NCI-H1417 treated with DMSO at 0.1 percent for 48 hours (cell line): ENCODE data around the gene ZMIZ1.

Experiments used
- DNase-seq: peaks from one replicate; lab custom pipeline; 2025; lab: John Stamatoyannopoulos, UW

Gene ZMIZ1

GRCh38 chr10:79139124-79139835, 70.5 kb downstream of the ZMIZ1 start:
- no peak for DNase-seq

DNA sequence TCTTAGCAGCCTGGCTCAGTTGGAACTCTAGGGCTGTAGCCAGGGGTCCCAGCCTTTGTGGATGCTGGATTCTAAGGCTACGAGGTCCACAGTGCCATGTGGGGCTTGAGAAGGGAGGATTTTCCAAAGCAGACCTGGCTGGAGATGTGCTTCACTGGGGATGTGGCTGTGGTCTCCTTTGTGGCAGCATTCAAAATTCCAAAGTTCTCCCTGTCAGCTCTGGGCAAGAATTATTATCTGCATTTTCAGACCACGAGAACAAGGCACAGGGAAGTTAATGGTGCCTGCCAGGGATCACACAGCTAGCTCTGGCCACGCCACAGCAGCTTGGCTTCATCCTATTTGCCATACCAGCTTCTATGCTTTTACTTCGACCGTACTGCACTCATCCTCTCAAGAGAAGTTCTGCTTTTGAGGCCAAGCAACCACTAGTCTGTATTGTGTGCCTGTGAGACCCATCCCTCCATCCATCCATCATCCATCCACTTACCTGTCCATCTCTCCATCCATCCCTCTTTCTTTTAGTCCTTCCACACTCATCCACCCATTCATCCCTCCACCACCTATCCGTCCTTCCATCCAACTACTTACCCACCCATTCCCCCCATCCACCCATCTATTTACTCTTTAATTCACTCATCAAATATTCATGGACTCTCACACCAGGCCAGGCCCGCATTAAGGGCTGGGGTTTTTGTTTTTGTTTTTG, 71.5 kb downstream of the ZMIZ1 start:
- DNase-seq = no peak

DNA sequence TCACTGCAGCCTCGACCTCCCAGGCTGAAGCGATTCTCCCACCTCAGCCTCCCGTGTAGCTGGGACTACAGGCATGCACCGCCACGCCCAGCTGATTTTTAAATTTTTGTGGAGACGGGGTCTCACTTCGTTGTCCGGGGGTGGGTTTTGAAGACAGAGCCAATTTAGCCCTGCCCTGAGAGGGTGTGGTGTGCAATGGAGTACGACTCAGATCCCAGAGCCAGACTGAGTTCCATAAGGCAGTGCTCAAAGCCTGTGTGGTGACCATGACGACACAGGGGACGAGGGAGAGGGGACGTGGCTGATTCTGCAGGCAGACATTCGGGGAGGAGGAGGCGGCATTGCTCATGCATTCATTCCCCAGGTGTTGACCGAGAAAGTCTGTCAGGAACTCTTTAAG, 72.1 kb downstream of the ZMIZ1 start:
- DNase-seq = no peak

DNA sequence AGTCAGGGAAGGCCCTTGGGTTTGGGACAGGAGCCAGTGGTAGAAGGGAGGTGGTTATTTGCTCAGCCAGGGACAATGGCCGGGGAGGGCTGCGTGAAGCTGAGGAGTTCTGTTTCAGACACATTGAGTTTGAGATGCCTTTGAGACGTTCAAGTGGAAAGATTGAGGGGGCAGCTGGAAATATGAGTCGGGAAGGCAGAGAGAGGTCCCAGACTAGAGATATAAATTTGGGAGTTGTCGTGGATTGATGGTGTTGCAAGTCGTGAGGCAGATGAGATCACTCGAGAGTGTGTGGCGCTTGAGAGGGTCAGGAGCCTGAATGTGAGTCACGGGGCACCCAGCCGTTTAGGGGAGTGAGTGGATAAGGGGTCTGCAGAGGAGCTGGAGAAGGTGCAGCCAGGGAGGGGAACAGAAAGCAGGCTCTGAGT, 73.3 kb downstream of the ZMIZ1 start:
- no peak for DNase-seq

GRCh38 chr10:79142522-79143309, 74.0 kb downstream of the ZMIZ1 start:
- no peak for DNase-seq

- no peak for DNase-seq
Observed at GRCh38 chr10:79143879-79144278, 75.1 kb downstream of the ZMIZ1 start.

DNA sequence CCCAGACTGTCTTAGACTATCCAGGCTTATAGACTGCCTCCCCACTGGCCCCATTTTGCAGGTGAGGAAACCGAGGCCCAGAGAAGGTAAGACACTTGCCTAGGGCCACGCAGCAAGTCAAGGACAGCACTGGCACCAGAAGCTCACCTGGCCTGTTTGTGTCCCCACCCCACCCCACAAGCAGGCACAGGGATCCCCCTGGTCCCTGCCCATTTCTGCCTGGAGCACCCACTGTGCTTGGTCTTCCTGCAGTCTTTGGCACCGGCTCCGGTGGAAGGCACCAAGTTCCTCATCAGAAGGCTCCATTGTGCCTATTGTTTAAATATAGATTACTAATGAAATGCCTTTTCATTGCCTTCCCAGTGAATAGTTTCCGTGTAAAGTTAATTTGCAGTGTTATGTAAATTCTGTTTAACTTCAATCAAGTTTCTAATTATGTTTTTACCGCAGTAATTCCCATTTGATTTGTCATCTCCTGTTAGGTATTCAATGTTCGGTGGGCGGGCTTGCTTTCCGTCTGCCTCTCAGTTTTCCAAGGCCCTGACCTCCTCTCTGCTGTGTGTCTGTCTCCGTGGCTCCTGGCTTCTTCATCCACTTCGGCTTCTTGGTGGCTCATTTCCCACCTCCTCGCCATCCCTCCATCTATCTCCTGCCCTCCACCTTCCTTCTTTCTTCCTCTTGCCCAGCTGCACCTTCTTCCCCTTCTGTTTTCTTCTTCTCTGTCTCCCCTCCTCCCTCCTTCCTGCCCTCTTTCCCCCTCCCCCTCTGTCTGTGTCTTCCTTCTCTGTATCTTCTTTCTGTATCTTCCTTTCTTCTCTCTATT, 75.8 kb downstream of the ZMIZ1 start:
- no peak for DNase-seq

GRCh38 chr10:79145174-79145483, 76.4 kb downstream of the ZMIZ1 start:
- no peak for DNase-seq

DNA sequence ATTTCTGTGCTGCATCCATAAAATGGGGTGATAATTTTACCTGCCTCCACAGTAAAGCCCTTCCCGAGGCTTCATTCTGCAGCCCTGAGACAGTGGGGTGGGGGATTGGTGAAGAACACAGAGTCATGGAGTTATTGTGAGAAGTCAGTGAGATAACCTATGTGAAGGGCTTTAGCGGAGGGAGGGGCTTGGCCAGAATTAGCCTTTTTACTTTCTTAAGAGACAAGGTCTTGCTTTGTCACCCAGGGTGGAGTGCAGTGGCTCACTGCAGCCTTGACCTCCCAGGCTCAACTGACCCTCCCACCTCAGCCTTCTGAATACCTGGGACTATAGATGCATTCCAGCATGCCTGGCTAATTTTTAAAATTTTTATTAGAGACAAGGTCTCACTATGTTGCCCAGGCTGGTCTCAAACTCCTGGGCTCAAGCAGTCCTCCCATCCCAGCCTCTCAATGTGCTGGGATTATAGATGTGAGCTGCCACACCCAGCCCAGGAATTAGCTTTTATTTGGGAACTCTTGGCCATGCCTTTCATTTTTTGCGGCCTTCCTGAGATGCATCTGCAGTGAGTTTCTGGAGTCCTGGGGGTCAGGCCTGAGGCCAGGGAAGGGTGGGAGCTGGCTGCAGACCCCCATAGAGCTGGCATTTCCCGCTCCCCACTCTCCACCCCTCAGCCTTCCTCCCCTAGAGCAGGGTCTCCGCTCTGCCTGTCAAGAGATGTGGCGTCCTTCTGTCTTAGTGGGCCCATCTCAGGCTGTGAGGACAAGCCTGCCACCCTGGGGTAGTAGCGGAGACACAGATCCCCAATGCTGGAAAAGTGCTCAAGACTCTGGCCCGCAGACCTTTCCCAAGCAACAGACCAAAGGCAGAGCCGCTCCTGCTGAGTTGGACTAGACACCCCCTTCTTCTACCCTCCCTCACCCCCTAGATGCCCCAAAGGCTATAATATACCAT, 77.0 kb downstream of the ZMIZ1 start:
- DNase-seq = no peak

GRCh38 chr10:79146611-79147130, 77.9 kb downstream of the ZMIZ1 start:
- DNase-seq = no peak

- no peak for DNase-seq
Observed at GRCh38 chr10:79147306-79147705, 78.5 kb downstream of the ZMIZ1 start.

- DNase-seq = no peak
Observed at GRCh38 chr10:79147796-79148451, 79.2 kb downstream of the ZMIZ1 start.

DNA sequence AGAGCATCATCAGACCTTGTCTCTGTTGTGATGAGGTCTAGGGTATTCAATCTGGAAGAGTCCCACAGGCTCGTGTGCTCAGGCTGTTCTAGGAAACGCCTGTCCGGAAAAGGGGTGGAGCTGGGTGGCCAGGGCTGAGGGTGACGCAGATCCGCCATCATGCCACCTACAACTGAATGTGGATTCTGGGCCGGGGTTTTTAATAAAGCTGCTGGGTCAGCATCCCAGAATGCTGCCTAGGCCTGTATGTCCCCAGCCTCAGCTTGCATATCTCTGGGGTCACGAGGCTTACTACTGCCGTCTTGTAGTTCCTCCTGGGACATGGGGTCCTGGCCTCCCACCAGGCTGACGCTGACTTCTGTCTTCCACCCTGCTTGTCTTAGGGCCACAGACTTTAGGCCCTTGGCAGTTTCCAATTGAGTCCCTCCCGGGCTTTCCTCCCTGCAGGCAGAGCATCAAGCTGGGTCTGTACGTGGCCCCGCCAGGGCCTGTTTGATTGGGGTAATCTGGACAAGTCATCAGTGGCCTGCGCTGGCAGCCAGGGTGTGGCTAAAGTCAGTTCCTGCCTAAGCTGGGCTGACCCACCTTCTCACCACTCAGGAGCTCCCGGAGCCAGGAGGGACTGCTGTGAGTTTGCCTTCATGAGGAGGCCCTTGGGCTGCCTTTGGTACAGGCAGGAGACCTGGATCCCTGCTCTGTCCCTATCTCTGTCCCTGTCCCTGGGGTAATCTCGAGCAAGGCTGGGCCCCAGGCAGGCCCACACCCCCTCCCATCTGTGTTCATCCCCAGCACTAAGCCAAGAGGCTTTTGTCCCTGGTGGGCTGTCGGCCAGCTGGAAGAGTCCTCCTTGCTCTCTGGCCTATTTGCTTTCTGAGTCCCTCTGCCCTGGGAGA, 79.9 kb downstream of the ZMIZ1 start:
- DNase-seq = no peak

DNA sequence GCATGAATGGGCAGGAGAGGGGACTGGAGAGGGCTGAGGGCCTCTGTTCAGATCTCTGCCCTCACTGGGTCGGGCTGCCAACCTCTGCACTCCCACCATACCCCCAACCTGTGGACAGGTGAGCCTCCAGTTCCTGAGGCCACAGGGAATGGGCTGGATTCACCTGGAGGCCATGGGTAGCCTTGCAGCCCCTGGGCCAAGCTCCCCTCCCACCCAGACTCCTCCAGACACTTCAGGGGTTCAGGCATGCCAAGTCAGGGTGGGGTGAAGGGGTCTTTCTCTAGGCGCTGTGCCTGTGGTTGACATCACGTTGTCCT, 80.5 kb downstream of the ZMIZ1 start:
- DNase-seq = no peak

GRCh38 chr10:79149662-79150443, 81.1 kb downstream of the ZMIZ1 start:
- no peak for DNase-seq

GRCh38 chr10:79150444-79150754, 81.6 kb downstream of the ZMIZ1 start:
- no peak for DNase-seq

- DNase-seq = no peak
Observed at GRCh38 chr10:79152423-79152817, 83.7 kb downstream of the ZMIZ1 start.

GRCh38 chr10:79153745-79154144, 85.0 kb downstream of the ZMIZ1 start:
- DNase-seq = no peak
